ENCODE data around the gene THAP11. TPM values are rescaled to one million over a fixed set of nuclear protein-coding genes. Genes with fewer than 3 reads are reported as not detected.

The THAP11 gene
- total RNA-seq, 2 donors from 2014 or later = 42.5 to 59.4 TPM

DNA sequence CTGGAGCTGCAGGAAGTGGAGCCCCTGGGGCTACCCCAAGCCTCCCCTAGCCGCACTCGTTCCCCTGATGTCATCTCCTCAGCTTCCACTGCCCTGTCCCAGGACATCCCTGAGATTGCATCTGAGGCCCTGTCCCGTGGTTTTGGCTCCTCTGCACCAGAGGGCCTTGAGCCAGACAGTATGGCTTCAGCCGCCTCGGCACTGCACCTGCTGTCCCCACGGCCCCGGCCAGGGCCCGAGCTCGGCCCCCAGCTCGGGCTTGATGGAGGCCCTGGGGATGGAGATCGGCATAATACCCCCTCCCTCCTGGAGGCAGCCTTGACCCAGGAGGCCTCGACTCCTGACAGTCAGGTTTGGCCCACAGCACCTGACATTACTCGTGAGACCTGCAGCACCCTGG, 38.5 kb downstream of the THAP11 start:
- Histone ChIP-seq H3K9me3 (no peaks in the 10 kb centered on the region), H3K4me1 (peaks cover 0 to 39% of the 10 kb centered on the region in 2 donors), H3K36me3 (peaks cover 84% of the 10 kb centered on the region), H3K27ac (no peak overlapping the region), H3K27me3 (no peaks in the 10 kb centered on the region), H3K4me3 (no peak overlapping the region)
- no peak for DNase-seq (ENCODE audit: low spot score)
- TF ChIP-seq, protein P1, sequence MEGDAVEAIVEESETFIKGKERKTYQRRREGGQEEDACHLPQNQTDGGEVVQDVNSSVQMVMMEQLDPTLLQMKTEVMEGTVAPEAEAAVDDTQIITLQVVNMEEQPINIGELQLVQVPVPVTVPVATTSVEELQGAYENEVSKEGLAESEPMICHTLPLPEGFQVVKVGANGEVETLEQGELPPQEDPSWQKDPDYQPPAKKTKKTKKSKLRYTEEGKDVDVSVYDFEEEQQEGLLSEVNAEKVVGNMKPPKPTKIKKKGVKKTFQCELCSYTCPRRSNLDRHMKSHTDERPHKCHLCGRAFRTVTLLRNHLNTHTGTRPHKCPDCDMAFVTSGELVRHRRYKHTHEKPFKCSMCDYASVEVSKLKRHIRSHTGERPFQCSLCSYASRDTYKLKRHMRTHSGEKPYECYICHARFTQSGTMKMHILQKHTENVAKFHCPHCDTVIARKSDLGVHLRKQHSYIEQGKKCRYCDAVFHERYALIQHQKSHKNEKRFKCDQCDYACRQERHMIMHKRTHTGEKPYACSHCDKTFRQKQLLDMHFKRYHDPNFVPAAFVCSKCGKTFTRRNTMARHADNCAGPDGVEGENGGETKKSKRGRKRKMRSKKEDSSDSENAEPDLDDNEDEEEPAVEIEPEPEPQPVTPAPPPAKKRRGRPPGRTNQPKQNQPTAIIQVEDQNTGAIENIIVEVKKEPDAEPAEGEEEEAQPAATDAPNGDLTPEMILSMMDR (IDR thresholded peaks at IDR 0.05) = no peak

DNA sequence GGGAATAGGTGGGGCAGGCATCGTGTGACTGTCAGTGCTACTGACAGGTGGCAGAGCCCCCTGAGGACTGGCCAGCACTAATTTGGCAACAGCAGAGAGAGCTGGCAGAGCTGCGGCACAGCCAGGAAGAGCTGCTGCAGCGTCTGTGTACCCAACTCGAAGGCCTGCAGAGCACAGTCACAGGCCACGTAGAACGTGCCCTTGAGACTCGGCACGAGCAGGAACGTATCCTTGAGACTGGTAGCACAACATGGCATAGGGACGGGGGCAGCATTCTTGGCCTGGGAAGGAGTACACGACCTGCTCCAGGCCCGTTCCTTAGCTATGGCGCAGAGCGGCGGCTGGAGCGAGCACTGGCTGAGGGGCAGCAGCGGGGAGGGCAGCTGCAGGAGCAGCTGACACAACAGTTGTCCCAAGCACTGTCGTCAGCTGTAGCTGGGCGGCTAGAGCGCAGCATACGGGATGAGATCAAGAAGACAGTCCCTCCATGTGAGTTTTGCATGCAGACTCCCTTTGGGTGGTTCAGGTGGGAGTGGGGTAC, 39.6 kb downstream of the THAP11 start:
- Histone ChIP-seq H3K9me3 (no peaks in the 10 kb centered on the region), H3K27ac (peak overlapping the region; percentile 40 to 68), H3K27me3 (no peaks in the 10 kb centered on the region), H3K36me3 (peaks cover 75% of the 10 kb centered on the region), H3K4me3 (no peak overlapping the region), H3K4me1 (peaks cover 0 to 37% of the 10 kb centered on the region in 2 donors)
- TF ChIP-seq, protein P1 (IDR thresholded peaks at IDR 0.05) = no peak
- DNase-seq (ENCODE audit: low spot score) = no peak

DNA sequence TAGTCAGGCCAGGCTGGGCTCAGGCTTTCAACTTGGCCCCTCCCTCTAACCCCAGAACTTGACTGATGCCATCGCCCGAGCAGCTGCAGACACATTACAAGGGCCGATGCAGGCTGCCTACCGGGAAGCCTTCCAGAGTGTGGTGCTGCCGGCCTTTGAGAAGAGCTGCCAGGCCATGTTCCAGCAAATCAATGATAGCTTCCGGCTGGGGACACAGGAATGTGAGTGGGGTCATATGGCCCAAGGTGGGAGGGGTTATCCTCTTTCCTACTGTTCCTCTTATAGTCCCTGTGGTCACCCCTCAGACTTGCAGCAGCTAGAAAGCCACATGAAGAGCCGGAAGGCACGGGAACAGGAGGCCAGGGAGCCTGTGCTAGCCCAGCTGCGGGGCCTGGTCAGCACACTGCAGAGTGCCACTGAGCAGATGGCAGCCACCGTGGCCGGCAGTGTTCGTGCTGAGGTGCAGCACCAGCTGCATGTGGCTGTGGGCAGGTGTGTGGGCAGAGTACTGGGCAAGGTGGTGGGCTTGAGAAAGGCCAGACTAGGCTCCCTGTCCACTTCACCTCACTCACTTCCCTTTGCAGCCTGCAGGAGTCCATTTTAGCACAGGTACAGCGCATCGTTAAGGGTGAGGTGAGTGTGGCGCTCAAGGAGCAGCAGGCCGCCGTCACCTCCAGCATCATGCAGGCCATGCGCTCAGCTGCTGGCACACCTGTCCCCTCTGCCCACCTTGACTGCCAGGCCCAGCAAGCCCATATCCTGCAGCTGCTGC, 40.4 kb downstream of the THAP11 start:
- peak overlapping the region; percentile 68 to 70 for H3K27ac ChIP-seq
- no peak for DNase-seq (ENCODE audit: low spot score)

DNA sequence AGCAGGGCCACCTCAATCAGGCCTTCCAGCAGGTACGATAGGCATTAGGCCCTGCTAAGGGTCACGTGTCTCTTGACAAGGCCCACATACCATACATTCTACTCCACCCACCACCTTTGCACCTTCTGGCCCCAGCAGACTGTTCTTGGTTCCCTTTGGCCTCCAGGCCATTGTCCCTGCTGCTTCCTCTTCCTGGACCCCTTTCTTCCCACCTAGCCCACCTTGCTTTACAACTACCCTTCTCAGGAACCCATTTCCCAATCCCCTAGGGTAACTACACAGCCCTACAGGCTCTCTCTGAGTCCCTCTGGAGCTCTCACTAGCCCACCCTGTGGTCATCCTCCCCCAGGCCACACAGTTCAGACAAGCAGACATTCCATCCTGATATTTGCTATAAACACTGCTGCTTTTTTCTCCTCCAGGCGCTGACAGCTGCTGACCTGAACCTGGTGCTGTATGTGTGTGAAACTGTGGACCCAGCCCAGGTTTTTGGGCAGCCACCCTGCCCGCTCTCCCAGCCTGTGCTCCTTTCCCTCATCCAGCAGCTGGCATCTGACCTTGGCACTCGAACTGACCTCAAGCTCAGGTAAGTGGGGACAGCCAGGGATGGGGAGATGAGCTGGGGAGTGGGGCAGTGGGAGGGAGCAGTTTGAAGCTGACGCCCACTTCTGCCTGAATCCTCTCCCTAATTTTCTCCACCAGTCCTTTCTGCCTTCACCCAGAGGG, 41.2 kb downstream of the THAP11 start:
- TF ChIP-seq, protein P1 (IDR thresholded peaks at IDR 0.05) = no peak
- peaks cover 59% of the 10 kb centered on the region for H3K36me3 ChIP-seq

More for the DNA sequence above, 40.4 kb downstream of the THAP11 start:
- H3K36me3 ChIP-seq = peaks cover 66% of the 10 kb centered on the region
- H3K4me1 ChIP-seq = peaks cover 0 to 37% of the 10 kb centered on the region in 2 donors
- no peaks in the 10 kb centered on the region for H3K9me3 ChIP-seq
- no peaks in the 10 kb centered on the region for H3K27me3 ChIP-seq
- H3K4me3 ChIP-seq = no peak overlapping the region
- TF ChIP-seq, protein P1 (IDR thresholded peaks at IDR 0.05) = peak in 1 of 2 donors; percentile 15

DNA sequence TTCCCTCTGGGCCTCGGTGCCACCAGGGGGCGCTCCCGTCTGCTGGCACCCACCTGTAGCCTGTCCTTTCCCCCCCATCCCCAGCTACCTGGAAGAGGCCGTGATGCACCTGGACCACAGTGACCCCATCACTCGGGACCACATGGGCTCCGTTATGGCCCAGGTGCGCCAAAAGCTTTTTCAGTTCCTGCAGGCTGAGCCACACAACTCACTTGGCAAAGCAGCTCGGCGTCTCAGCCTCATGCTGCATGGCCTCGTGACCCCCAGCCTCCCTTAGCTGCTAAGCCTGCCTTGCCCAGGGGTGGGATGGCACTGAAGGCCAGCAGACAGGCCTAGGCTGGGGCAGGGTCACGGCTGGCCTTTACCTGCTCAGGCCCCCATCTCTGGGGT, 41.7 kb downstream of the THAP11 start:
- H3K36me3 ChIP-seq = peaks cover 53% of the 10 kb centered on the region
- TF ChIP-seq, protein P1 (IDR thresholded peaks at IDR 0.05) = peak; percentile 83 to 92
- no peaks in the 10 kb centered on the region for H3K9me3 ChIP-seq
- H3K27me3 ChIP-seq = no peaks in the 10 kb centered on the region
- H3K4me1 ChIP-seq = peaks cover 0 to 37% of the 10 kb centered on the region in 2 donors
- DNase-seq (ENCODE audit: low spot score) = no peak
- no peak overlapping the region for H3K4me3 ChIP-seq
- H3K27ac ChIP-seq = peak overlapping the region; percentile 12 to 68

More for the DNA sequence above, 41.2 kb downstream of the THAP11 start:
- H3K4me1 ChIP-seq = peaks cover 0 to 37% of the 10 kb centered on the region in 2 donors
- H3K4me3 ChIP-seq = no peak overlapping the region
- peak overlapping the region; percentile 68 to 70 for H3K27ac ChIP-seq
- no peaks in the 10 kb centered on the region for H3K27me3 ChIP-seq
- no peak for DNase-seq (ENCODE audit: low spot score)
- H3K9me3 ChIP-seq = no peaks in the 10 kb centered on the region

All from right atrium auricular region (tissue), 2 donors.